ENCODE results near the gene FBF1. TPM values are rescaled to one million over a fixed set of nuclear protein-coding genes. Genes with fewer than 3 reads are reported as not detected.

The FBF1 gene
- total RNA-seq, 4 donors from 2014 or later: 7.8 to 15.0 (median 10.4) TPM

DNA sequence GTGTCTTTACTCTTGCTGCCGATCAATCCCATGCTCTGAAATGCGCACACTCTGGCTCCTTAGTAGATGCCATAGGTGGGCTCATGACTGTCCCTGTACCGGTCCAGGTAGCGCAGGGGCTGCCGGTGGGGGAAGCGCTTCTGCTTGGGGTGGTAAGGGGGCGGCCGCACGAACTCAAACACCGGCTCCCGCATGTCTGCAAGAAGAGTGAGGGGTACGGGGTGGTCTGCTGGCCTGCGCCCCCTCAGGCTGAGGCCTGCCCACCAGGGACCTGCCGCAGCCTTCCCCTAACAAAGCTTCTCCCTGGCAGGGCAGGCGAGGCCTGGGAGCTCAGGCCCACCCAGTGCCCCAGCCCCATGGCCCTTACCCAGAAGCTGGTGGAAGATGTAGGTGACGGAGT lies 42.1 kb downstream of the FBF1 start:
- no peak overlapping the region for H3K27ac ChIP-seq (replicated peaks in 1 of 4)
- H3K4me3 ChIP-seq: no peak overlapping the region
- peaks cover 28 to 48% (median 44%) of the 10 kb centered on the region in 4 donors for H3K4me1 ChIP-seq
- no peaks in the 10 kb centered on the region for H3K9me3 ChIP-seq
- DNase-seq (ENCODE audit: extremely low spot score): no peak
- intact Hi-C loops (cut with DNase I): no loop called here
- H3K27me3 ChIP-seq: no peaks in the 10 kb centered on the region
- peaks cover 33 to 57% (median 56%) of the 10 kb centered on the region in 4 donors for H3K36me3 ChIP-seq
- no peak for TF ChIP-seq POLR2AphosphoS5 (IDR thresholded peaks at IDR 0.05)
- TF ChIP-seq, protein P1, sequence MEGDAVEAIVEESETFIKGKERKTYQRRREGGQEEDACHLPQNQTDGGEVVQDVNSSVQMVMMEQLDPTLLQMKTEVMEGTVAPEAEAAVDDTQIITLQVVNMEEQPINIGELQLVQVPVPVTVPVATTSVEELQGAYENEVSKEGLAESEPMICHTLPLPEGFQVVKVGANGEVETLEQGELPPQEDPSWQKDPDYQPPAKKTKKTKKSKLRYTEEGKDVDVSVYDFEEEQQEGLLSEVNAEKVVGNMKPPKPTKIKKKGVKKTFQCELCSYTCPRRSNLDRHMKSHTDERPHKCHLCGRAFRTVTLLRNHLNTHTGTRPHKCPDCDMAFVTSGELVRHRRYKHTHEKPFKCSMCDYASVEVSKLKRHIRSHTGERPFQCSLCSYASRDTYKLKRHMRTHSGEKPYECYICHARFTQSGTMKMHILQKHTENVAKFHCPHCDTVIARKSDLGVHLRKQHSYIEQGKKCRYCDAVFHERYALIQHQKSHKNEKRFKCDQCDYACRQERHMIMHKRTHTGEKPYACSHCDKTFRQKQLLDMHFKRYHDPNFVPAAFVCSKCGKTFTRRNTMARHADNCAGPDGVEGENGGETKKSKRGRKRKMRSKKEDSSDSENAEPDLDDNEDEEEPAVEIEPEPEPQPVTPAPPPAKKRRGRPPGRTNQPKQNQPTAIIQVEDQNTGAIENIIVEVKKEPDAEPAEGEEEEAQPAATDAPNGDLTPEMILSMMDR (IDR thresholded peaks at IDR 0.05): no peak
- no peak for TF ChIP-seq POLR2A (IDR thresholded peaks at IDR 0.05; ENCODE audit: low read depth)
- TF ChIP-seq EP300 (IDR thresholded peaks at IDR 0.05): no peak
- 85% methylated on average over 13 of the region's 16 CpGs for WGBS

DNA sequence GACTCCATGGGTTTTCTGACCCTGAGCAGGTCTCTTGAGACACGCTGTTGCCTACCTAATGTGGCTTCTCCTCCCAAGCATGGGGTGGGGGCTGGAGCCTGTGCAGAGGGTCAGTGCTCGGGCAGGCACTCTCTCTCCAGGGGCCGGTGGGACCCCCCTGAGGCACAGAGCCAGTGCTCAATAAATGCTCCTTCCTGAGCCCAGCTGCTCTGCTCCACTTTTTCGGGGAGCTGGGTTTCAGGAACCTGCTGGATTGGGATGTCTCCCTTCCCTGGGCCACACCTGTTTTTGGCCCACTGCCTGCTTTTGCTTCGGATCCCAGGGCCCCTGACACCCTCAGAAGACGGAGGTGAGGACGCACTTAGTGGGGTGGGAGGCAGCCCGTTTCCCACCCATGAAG lies 42.8 kb downstream of the FBF1 start:
- Histone ChIP-seq H3K27ac (replicated peaks in 1 of 4) (peak overlapping the region; percentile 89 to 98 (median 96)), H3K9me3 (no peaks in the 10 kb centered on the region), H3K36me3 (peaks cover 33 to 56% (median 53%) of the 10 kb centered on the region in 4 donors), H3K4me1 (peaks cover 25 to 48% (median 43%) of the 10 kb centered on the region in 4 donors), H3K27me3 (no peaks in the 10 kb centered on the region), H3K4me3 (no peak overlapping the region)
- intact Hi-C loops (cut with DNase I): no loop called here
- TF ChIP-seq POLR2AphosphoS5 (IDR thresholded peaks at IDR 0.05) (no peak), EP300 (IDR thresholded peaks at IDR 0.05) (no peak)
- TF ChIP-seq, protein P1 (IDR thresholded peaks at IDR 0.05): no peak
- DNase-seq (ENCODE audit: extremely low spot score): no peak
- 87% methylated on average over 8 of the region's 8 CpGs for whole genome bisulfite sequencing

DNA sequence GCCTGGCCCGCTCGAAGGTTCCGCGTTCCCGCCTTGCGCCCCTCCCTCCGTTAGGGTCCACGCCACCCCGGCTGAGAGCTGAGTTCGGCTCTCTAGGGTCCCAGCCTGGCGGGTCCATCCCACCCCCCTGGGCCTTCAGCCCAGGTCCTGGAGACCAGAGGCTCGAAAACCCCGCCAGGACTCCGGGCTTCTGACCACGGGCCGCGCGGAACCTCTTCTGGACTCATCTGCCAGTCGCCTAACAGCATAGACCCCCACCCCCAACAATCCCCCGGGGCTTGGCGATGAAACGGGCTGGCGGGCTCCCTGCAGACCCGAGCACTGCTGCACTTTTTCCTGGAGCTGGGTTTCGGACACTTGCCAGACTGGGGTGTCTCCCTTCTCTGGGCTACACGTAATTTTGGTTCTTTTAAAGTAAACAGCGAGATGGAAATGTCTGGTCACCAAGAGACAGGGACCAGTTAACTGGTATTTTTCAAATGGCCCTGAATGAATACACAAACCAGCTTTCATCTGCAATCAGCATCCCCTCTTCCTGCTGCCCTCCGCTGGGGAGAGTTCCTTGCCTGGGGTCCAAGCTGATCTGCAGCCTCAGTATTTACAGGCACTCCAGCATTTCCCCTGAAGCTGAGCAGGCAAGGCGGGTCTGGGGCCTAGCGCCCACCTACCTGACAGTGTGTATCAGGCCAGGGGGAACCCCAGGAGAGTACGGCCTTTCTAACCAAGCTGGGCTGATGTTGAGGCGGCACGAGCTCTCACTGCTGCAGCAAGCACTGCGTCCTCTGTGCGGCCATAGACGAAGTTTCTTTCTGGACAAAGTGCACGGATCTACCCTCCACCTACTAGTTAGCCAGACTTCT lies 43.5 kb downstream of the FBF1 start:
- TF ChIP-seq POLR2AphosphoS5 (IDR thresholded peaks at IDR 0.05): no peak
- TF ChIP-seq, protein P1 (IDR thresholded peaks at IDR 0.05): no peak
- no peak for TF ChIP-seq POLR2A (IDR thresholded peaks at IDR 0.05; ENCODE audit: low read depth)
- TF ChIP-seq EP300 (IDR thresholded peaks at IDR 0.05): no peak
- peak overlapping the region; percentile 89 to 98 (median 96) for H3K27ac ChIP-seq (replicated peaks in 1 of 4)
- H3K4me1 ChIP-seq: peaks cover 25 to 50% (median 46%) of the 10 kb centered on the region in 4 donors
- intact Hi-C loops (cut with DNase I): loop anchor here (2.0 kb wide), 1 partner anchor 47 kb away; no protein-coding TSS in a partner anchor
- no peaks in the 10 kb centered on the region for H3K27me3 ChIP-seq
- peak overlapping the region; percentile 73 to 99 (median 77) for H3K4me3 ChIP-seq
- no peaks in the 10 kb centered on the region for H3K9me3 ChIP-seq
- peaks cover 35 to 54% (median 51%) of the 10 kb centered on the region in 4 donors for H3K36me3 ChIP-seq
- 60% methylated on average over 14 of the region's 37 CpGs for WGBS
- DNase-seq (ENCODE audit: extremely low spot score): no peak

DNA sequence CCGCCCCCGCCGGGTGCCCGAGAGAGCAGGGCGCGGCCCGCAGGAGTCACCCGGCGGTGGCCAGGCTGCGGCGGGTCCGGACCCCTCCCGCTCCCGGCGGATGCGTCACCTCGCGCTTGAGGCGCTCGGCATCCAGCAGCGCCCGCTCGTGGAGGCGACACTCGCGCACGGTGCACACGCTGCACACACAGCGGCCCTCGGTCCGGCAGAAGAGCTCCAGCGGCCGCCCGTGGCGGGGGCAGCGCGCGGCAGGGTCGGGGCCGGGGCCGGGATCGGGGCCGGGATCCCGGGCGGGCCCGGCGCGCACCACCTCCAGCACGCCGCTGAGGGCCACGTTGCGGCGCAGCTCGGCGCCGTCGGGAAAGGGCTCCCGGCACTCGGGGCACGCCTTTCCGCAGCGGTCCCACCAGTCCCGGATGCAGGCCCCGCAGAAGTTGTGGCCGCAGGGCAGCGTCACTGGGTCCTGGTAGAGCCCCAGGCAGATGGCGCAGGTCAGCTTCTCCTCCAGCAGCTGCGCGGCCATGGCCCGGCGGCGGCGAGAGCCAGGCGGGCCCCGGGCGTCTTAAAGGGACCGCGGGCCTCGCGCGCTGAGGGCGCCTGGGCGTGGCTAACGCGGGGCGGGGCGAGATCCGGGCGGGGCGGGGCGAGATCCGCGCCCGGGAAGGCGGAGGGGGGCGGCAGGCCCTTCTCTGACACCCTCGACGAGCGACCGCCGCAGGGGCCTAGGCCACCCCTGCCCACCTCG lies 44.3 kb downstream of the FBF1 start, which contains the start of gene TRIM65:
Gene TRIM65 (minus strand): TSS at position 537 of the 745 bp plus-strand sequence. CDS start 14 bp downstream, at position 523.
- Histone ChIP-seq H3K27ac (replicated peaks in 1 of 4) (peak within 1 kb of the TSS; percentile 89 to 98 (median 96)), H3K36me3 (peaks cover 31 to 54% (median 51%) of the 10 kb centered on the region in 4 donors), H3K4me1 (peaks cover 25 to 55% (median 52%) of the 10 kb centered on the region in 4 donors), H3K4me3 (peak within 1 kb of the TSS; percentile 73 to 99 (median 77)), H3K9me3 (no peaks in the 10 kb centered on the region), H3K27me3 (no peaks in the 10 kb centered on the region)
- 0% methylated on average over 18 of the region's 102 CpGs for WGBS
- TF ChIP-seq POLR2AphosphoS5 (IDR thresholded peaks at IDR 0.05) (peak; percentile 65 to 90), EP300 (IDR thresholded peaks at IDR 0.05) (no peak), POLR2A (IDR thresholded peaks at IDR 0.05; ENCODE audit: low read depth) (peak; percentile 66)
- TF ChIP-seq, protein P1 (IDR thresholded peaks at IDR 0.05): peak; percentile 51 to 62 (median 54)
- intact Hi-C loops (cut with DNase I): loop anchor here (2.0 kb wide), 1 partner anchor 46 kb away; no protein-coding TSS in a partner anchor
- DNase-seq (ENCODE audit: extremely low spot score): no peak

Measured in esophagus muscularis mucosa (tissue), 4 donors.